GM21390 (cell line): Measurements from ENCODE around the gene GRAMD4.

Experiments used
- ATAC-seq: cut with Tn5 transposase; IDR thresholded peaks from one replicate; pipeline ENCODE4 v1.9.1; 2021; ENCODE audit not compliant: unreplicated experiment

The GRAMD4 gene

GRCh38 chr22:46582281-46582933 lies 37.8 kb upstream of the GRAMD4 start:
- no peak for ATAC-seq

- ATAC-seq: no peak
Observed at GRCh38 chr22:46583571-46583970, 36.6 kb upstream of the GRAMD4 start.

DNA sequence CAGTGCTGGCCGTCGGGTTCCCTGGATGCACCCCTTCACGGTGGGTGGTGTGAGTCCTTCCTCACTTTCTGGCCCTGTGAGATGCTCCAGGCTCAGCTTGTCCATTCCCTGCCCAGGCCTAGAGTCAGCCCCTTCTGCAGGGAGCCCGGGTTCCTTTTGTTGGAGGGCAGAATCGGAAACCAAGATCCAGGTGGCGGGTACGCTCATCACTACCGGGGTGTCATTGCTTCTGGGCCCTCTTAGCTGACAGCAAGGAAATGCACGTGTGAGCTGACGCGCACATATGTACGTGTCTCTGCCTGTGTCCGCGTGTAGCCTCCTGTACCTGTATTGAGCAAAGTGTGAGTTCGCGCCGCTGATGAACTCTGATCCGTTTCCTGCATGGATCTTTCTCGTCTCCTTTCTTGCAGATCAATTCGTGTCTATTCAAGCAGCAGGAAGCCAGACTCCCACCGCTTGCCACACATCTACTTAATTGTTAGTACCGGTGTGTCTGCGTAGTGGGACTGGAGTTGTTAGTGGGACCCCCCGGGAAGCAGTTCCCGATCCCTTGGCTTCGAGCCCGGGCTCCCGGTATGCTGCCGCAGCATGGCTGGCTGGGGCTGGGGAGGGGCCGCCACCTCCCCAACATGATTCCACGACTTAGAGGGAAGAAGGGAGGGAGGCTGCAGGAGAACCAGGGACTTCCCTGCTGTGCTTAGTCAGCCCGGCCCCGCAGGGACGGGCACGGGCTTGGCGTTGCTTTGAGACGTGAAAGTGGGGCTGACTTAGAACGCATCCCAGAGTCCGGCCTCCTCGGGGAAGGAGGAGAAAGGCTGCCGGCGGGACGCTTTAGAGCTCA lies 35.9 kb upstream of the GRAMD4 start:
- ATAC-seq: no peak

DNA sequence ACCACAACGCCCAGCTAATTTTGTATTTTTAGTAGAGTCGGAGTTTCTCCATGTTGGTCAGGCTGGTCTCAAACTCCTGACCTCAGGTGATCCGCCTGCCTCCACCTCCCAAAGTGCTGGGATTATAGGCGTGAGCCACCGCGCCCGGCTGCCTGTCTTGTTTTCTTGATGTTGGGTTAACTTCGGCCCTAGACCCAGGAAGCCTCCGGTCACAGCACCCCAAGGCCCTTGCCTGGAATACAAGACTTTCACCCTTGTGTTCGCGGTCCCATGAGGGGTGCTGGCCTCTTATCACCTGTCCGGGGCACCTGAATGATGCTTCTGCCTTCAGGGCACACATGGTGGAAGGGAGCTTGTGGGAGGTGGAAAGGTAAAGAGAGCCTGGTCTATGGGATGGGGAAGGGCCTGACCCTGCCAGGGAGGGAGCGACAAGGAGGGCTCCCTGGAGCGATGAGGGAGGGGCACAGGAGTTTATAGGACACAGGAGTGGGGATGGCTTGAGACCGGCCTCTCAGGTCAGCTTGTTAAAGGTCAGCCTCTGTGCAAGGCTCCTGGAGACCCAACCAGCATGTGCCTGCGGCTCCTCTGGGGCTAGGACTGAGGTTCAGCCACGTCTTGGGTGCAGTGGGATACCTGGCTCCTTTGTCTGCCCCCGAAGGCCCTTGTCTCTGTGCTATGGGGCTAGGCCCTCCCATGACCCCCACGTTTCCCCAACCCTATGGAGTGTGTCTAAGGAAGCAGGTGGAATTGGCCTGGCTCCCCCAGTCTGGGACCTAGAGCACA lies 34.7 kb upstream of the GRAMD4 start:
- ATAC-seq: no peak

GRCh38 chr22:46586123-46586519 lies 34.1 kb upstream of the GRAMD4 start:
- no peak for ATAC-seq

- ATAC-seq: no peak
Observed at GRCh38 chr22:46586531-46587011, 33.6 kb upstream of the GRAMD4 start.

DNA sequence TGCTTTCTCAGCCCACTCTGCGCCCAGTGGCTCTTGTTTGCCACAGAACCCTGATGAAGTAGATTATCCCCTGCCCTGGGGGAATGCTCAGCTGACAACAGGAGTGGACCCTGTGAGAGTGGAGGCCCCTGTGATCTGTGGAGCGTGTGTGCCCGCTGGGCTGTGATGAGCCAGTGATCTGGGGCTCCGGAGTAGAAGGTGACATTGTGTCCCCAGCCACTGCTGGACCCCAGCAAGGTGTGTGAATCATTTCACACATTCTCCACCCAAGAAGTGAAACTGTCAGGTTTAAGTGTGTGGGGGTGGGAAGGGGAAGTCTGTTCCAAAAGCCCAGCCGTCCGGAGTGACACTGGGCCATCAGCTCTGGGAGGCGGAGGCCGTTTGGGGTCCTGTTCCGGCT lies 33.1 kb upstream of the GRAMD4 start:
- peak; percentile 51 for ATAC-seq

GRCh38 chr22:46587492-46588278 lies 32.5 kb upstream of the GRAMD4 start:
- ATAC-seq: peak; percentile 60

DNA sequence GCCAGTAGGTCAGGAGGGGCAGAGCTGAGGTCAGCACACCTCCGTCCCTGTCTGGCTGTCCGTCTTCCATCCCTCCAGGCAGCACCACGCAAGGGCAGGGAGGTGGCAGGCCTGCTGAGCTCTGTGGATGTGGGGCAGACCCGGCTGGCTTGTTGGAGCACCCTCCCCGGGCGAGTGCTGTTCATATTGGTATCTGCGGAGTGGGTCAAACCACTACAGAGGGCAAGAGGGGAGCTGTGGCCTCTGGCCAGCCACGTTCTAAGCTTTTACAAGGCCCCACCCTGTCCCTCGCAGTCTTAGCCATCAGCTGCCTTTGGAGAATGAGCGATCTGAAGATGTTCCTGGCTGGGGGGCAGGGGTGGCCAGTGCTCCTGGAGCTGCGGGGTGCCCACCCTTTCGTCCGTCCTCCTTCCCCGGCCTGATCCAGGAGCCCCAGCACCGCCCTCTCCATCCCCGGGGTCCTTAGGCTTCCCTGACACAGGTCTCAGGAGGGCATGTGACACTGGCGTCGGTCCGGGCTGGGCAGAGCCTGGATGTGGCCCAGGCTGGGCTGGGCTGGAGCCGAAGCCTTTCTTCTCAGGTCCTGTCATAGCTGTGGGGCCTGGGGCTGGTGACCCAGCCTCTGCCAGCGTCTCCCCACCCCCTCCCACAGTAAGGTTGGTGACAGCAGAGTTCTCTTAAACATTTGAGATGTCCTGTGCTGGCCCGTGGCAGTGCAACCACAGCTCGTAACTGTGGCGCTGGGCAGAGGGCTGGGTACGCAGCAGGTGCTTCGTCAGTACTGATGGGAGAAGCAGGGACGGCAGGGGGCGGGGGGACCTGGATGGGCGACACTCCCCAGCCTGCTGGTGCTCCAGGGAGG lies 31.7 kb upstream of the GRAMD4 start:
- no peak for ATAC-seq

GRCh38 chr22:46589141-46589748 lies 30.9 kb upstream of the GRAMD4 start:
- no peak for ATAC-seq

DNA sequence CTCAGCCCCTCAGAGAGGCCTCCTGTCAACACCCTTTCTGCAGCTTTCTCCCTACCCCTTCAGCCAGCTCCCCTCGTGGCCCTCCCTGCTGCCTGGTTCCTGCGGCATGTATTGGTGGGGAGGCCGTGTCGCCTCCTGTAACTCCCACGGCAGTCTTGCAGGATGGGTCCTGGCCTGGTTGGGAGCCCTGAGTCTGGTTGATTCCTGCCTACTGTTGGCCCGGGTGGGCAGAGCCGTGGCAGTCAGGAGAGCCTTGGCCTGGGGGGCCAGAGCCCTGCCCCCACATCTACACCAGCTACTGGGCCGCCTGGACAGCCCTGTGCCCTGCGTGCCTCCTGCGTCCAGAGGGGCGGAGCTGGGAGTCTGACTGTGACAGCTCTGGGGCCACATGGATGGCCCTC lies 30.3 kb upstream of the GRAMD4 start:
- ATAC-seq: no peak

- no peak for ATAC-seq
Observed at GRCh38 chr22:46590334-46590733, 29.9 kb upstream of the GRAMD4 start.

- ATAC-seq: no peak
Observed at GRCh38 chr22:46591930-46592329, 28.3 kb upstream of the GRAMD4 start.

DNA sequence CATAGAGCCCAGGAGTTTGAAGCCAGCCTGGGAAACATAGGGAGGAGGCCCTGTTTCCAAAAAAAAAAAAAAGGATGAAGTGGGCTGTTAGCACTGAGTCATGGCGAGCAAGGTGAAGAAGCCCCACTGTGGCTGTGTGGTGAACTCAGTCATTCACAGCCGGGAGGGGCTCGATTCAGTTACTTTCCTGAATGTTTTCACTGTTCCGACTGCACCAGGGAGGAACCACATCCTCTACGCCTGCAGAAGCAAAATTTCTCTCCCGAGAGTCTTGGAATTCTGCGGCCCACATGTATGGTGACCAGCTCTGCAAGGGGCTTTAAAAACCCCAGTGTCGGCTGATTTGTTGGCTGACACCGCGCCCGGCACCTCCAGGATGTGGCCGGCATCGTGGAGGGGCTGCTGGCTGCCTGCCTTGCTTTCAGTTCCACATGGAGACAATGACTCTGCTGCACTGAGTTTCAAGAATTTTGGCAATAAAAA lies 27.8 kb upstream of the GRAMD4 start:
- peak; percentile 39 for ATAC-seq

GRCh38 chr22:46593211-46593681 lies 26.9 kb upstream of the GRAMD4 start:
- no peak for ATAC-seq

- no peak for ATAC-seq
Observed at GRCh38 chr22:46593996-46594946, 25.9 kb upstream of the GRAMD4 start.

GRCh38 chr22:46594947-46595298 lies 25.3 kb upstream of the GRAMD4 start:
- ATAC-seq: no peak

DNA sequence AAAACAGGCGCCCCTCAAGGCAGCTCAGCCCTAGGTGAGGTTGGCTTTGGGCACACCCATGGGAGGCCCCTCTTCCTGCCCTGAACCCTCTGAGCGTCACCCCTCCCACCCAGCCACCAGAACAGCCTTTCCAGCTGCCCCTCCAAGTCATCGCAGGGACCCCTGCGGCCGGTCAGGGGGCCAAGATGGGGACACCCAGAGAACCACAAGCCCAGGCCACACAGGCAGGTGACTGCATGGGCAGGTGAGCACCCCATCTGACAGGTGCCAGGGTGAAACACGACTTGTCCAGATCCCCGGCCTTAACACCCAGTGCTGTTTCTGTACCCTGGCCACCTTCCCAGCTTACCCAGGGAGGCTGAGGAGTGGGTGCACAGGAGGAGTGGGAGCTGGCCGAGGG lies 24.6 kb upstream of the GRAMD4 start:
- no peak for ATAC-seq
